Suprapubic skin (tissue), 4 donors: Measurements from ENCODE around the gene CACNG4. TPM values are rescaled to one million over a fixed set of nuclear protein-coding genes. Genes with fewer than 3 reads are reported as not detected.

Experiments used
- DNase-seq, 2 donors: peaks; one replicate each; pipeline ENCODE4 v3.0.0-alpha.2; 2019; ENCODE audit warnings: low spot score in 2 of 2
- H3K27ac ChIP-seq: fragments of 200-600 bp; sonication (generic); one replicate; pipeline ENCODE4 v1.5.1; 2019
- H3K27me3 ChIP-seq: fragments of 200-600 bp; sonication (generic); one replicate; pipeline ENCODE4 v1.5.1; 2019
- H3K36me3 ChIP-seq: fragments of 200-600 bp; sonication (generic); one replicate; pipeline ENCODE4 v1.5.1; 2019
- H3K4me1 ChIP-seq: fragments of 200-600 bp; sonication (generic); one replicate; pipeline ENCODE4 v1.5.1; 2019
- H3K4me3 ChIP-seq: fragments of 200-600 bp; sonication (generic); one replicate; pipeline ENCODE4 v1.5.1; 2019; ENCODE audit warnings: mild to moderate bottlenecking
- H3K9me3 ChIP-seq: fragments of 200-600 bp; sonication (generic); one replicate; pipeline ENCODE4 v1.5.1; 2019
- EP300 ChIP-seq: sonication (generic); formaldehyde crosslinking; IDR thresholded peaks from one replicate; pipeline ENCODE4 v1.6.1; 2017; ENCODE audit warnings: antibody characterized with exemption
- POLR2A ChIP-seq, 2 donors: fragments of 450-650 bp; IDR thresholded peaks; one replicate each; pipeline ENCODE4 v1.6.1; 2017; ENCODE audit warnings: antibody characterized with exemption in 2 of 2, mild to moderate bottlenecking in 2 of 2, moderate library complexity in 2 of 2
- POLR2AphosphoS5 ChIP-seq, 3 donors: sonication (generic); formaldehyde crosslinking; IDR thresholded peaks; one replicate each; pipeline ENCODE4 v1.6.1; 2017; ENCODE audit warnings: antibody characterized with exemption in 3 of 3
- WGBS: methylation state at CpG from one replicate; pipeline ENCODE4 v1.1.5; 2018; 5-methylcytosine and 5-hydroxymethylcytosine counted together
- total RNA-seq, 4 donors: library from RNA; depleted of rRNA; stranded (reverse); fragments of >200 nt; gene quantifications; one replicate each; pipeline ENCODE4 v1.1.0, GENCODE V29; 2016
- TF ChIP-seq, protein P1 (sequence below), 2 donors: fragments of 200-600 bp in 1 of 2; fragments of 450-650 bp in 1 of 2; sonication (generic) in 1 of 2; IDR thresholded peaks; one replicate each; pipeline ENCODE4 v1.5.1; 2016 to 2019; ENCODE audit warnings: antibody characterized with exemption in 2 of 2, mild to moderate bottlenecking in 1 of 2, moderate library complexity in 1 of 2

CACNG4 gene
- total RNA-seq, 4 donors from 2014 or later: 0.49 to 0.68 (median 0.51) TPM; not detected in 1

DNA sequence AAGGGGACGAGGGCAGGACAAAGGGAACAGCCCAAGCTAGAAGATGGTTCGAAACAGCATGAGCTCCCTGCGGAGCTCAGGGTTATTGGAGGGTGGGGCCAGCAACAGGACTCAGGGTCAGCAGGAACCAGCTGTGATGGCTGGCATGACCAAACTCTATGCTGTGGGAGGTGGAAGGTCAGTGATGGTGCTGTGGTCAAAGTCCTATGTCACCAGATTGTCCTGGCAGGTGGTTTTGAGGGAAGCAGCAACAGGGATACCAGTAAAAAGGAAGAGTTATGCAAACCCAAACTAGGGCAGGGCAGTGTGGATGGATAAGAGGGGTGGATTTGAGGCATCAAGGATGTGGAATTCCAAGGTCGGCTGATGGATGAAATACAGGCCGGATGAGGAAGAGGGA lies 32.4 kb downstream of the CACNG4 start:
- H3K27me3 ChIP-seq: peaks cover 2% of the 10 kb centered on the region
- H3K27ac ChIP-seq: no peak overlapping the region
- TF ChIP-seq, protein P1, sequence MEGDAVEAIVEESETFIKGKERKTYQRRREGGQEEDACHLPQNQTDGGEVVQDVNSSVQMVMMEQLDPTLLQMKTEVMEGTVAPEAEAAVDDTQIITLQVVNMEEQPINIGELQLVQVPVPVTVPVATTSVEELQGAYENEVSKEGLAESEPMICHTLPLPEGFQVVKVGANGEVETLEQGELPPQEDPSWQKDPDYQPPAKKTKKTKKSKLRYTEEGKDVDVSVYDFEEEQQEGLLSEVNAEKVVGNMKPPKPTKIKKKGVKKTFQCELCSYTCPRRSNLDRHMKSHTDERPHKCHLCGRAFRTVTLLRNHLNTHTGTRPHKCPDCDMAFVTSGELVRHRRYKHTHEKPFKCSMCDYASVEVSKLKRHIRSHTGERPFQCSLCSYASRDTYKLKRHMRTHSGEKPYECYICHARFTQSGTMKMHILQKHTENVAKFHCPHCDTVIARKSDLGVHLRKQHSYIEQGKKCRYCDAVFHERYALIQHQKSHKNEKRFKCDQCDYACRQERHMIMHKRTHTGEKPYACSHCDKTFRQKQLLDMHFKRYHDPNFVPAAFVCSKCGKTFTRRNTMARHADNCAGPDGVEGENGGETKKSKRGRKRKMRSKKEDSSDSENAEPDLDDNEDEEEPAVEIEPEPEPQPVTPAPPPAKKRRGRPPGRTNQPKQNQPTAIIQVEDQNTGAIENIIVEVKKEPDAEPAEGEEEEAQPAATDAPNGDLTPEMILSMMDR (IDR thresholded peaks at IDR 0.05): no peak
- no peak for TF ChIP-seq POLR2AphosphoS5 (IDR thresholded peaks at IDR 0.05)
- no peak for TF ChIP-seq POLR2A (IDR thresholded peaks at IDR 0.05)
- TF ChIP-seq EP300: no peak
- no peaks in the 10 kb centered on the region for H3K36me3 ChIP-seq
- H3K4me1 ChIP-seq: no peaks in the 10 kb centered on the region
- no peak for DNase-seq
- no peaks in the 10 kb centered on the region for H3K9me3 ChIP-seq
- no peak overlapping the region for H3K4me3 ChIP-seq
- 87% methylated on average over 5 of the region's 5 CpGs for WGBS

DNA sequence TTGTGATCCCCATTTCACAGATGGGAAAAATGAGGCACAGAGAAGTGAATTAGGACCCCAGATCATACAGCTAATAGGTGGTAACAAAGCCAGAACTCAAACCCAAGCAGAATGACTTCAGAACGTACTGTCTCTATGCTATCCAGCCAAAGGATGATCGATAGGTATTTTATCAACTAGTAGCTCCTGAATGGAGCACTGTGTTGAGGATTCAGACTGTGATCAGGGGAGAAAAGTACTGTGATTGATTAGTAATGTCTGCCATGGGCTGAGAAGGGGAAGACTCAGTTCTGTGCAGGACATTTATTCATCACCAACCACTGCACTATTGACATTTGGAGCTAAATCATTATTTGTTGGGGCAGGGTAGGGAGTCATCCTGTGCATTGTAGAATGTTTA lies 38.7 kb downstream of the CACNG4 start:
- TF ChIP-seq POLR2AphosphoS5 (IDR thresholded peaks at IDR 0.05): no peak
- 94% methylated on average over 2 of the region's 2 CpGs for WGBS

DNA sequence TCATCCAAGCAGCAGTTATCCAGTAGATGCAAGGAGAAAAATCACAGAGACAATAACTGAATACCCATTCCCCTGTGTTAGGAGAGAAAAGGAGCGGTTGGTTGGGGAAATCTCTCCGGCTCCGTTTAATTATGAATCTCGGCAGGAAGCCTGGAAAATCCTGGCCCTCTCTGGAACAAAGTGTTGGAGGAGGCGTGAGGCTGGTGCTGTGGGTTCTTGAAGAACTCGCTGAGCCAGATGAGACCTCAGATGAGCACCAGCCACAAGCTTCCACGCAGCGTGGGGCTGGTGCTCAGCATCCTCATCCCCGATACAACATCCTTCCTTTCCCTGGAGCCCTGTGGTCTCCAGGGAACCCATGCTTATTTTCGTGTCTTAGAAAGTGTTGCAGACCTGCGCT lies 39.7 kb downstream of the CACNG4 start:
- no peak for TF ChIP-seq POLR2AphosphoS5 (IDR thresholded peaks at IDR 0.05)

More for the DNA sequence above, 38.7 kb downstream of the CACNG4 start:
- Histone ChIP-seq H3K36me3 (no peaks in the 10 kb centered on the region), H3K27me3 (peaks cover 8% of the 10 kb centered on the region), H3K27ac (no peak overlapping the region), H3K9me3 (peaks cover 4% of the 10 kb centered on the region), H3K4me3 (no peak overlapping the region), H3K4me1 (no peaks in the 10 kb centered on the region)
- DNase-seq: no peak

DNA sequence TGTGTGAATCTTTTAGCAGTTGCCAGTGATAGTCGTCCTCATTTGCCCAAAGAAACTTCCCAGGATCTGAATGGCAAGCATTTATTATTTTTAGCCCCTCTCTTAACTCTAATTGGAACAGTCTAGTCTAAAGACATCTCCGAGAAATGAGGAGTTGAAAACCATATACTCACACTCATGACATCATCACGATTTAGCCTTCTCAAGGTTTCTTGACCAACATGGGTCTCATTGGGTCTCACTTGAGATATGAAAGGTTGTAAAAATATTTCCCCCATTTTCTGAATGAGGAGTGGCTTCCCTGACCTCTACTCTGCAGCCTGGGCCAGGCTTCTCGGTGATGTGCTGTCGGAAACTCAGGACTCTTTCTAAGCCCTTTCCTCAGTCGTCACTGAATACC lies 42.8 kb downstream of the CACNG4 start:
- Histone ChIP-seq H3K27ac (no peak overlapping the region), H3K36me3 (no peaks in the 10 kb centered on the region), H3K27me3 (peaks cover 22% of the 10 kb centered on the region), H3K9me3 (peaks cover 4% of the 10 kb centered on the region), H3K4me1 (no peaks in the 10 kb centered on the region), H3K4me3 (no peak overlapping the region)
- DNase-seq: no peak
- TF ChIP-seq, protein P1 (IDR thresholded peaks at IDR 0.05): no peak
- TF ChIP-seq POLR2A (IDR thresholded peaks at IDR 0.05) (no peak), POLR2AphosphoS5 (IDR thresholded peaks at IDR 0.05) (no peak), EP300 (no peak)
- 89% methylated on average over 6 of the region's 6 CpGs for WGBS

More for the DNA sequence above, 39.7 kb downstream of the CACNG4 start:
- Histone ChIP-seq H3K4me1 (no peaks in the 10 kb centered on the region), H3K4me3 (no peak overlapping the region), H3K36me3 (no peaks in the 10 kb centered on the region), H3K27ac (no peak overlapping the region), H3K27me3 (peaks cover 8% of the 10 kb centered on the region), H3K9me3 (peaks cover 4% of the 10 kb centered on the region)
- WGBS: 72% methylated on average over 11 of the region's 11 CpGs
- no peak for DNase-seq

DNA sequence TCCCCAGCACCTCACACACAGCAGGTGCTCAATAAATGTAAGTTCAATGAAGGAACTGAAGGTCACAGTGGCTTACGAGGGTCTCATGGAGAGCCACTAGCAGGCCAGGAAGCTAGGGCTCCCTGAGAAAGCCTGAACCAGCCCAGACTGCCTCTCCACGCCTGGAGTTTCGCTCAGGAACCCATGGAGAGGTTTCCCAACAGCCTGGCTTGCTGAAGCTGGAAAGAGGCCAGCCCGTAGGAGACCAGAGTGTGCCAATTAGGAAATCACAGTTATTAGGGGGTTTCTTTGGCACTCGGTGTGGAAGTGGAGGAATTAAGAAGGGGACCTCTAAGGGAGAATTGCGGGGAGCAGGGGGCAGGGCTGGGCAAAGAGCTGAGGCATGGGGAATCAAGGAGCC lies 43.6 kb downstream of the CACNG4 start:
- no peaks in the 10 kb centered on the region for H3K4me1 ChIP-seq
- no peaks in the 10 kb centered on the region for H3K36me3 ChIP-seq
- peaks cover 4% of the 10 kb centered on the region for H3K9me3 ChIP-seq
- no peak overlapping the region for H3K27ac ChIP-seq
- H3K27me3 ChIP-seq: peaks cover 26% of the 10 kb centered on the region
- 89% methylated on average over 6 of the region's 6 CpGs for WGBS
- DNase-seq: no peak
- no peak for TF ChIP-seq EP300
- TF ChIP-seq, protein P1 (IDR thresholded peaks at IDR 0.05): no peak
- TF ChIP-seq POLR2A (IDR thresholded peaks at IDR 0.05): no peak
- no peak for TF ChIP-seq POLR2AphosphoS5 (IDR thresholded peaks at IDR 0.05)
- no peak overlapping the region for H3K4me3 ChIP-seq

DNA sequence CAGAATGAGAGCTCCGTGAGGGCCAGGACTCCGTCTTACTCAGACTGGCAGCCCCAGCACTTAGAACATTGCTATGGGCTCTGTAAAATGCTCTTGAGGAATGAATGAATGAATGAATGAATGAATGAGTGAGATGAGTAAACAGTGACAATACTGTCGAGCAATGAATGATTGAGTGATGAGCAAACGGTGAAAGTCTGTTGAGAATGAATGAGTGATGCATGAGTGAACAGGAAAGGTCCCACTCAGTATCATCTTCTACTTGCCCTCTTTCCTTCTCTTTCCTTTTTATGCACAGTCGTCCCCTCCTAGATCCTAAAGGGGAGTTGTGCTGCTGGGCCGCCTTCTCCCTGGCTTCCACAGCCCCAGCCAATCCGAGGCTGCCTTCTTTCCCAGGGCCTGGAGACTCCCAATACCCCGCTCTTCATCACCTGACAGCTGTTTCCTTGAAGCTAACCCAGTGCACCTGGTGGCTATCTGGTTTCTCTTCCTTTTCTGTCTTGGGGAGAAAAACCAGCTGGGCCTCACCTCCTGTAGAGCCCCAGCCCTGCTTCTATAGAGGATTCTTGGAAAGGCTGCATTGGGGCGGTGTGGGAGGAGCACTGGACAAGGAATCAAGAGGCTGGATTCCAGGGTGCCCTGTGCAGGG lies 47.1 kb downstream of the CACNG4 start:
- Histone ChIP-seq H3K36me3 (no peaks in the 10 kb centered on the region), H3K9me3 (peaks cover 4% of the 10 kb centered on the region), H3K27ac (no peak overlapping the region), H3K27me3 (peaks cover 28% of the 10 kb centered on the region), H3K4me3 (no peak overlapping the region), H3K4me1 (no peaks in the 10 kb centered on the region)
- WGBS: 76% methylated on average over 9 of the region's 9 CpGs
- TF ChIP-seq, protein P1 (IDR thresholded peaks at IDR 0.05): no peak
- TF ChIP-seq POLR2AphosphoS5 (IDR thresholded peaks at IDR 0.05): no peak
- no peak for TF ChIP-seq EP300
- TF ChIP-seq POLR2A (IDR thresholded peaks at IDR 0.05): no peak
- DNase-seq: no peak
